Tibial nerve (tissue), 4 donors: ENCODE data around the gene MATN4. TPM values are rescaled to one million over a fixed set of nuclear protein-coding genes. Genes with fewer than 3 reads are reported as not detected.

Experiments
- DNase-seq, 2 donors: peaks; one replicate each; pipeline ENCODE4 v3.0.0-alpha.2; 2019; ENCODE audit warnings: low spot score in 2 of 2
- H3K27ac ChIP-seq, 4 donors: fragments of 200-600 bp; sonication (generic) in 3 of 4; one replicate each; pipeline ENCODE4 v1.5.1; 2017 to 2019; ENCODE audit warnings: mild to moderate bottlenecking in 1 of 4
- H3K27me3 ChIP-seq, 2 donors: fragments of 200-600 bp; sonication (generic) in 1 of 2; one replicate each; pipeline versions ENCODE4 v1.5.1 to v1.6.0; 2017 to 2019
- H3K36me3 ChIP-seq, 3 donors: fragments of 200-600 bp; sonication (generic); one replicate each; pipeline ENCODE4 v1.5.1; 2018 to 2019
- H3K4me1 ChIP-seq, 4 donors: fragments of 200-600 bp; sonication (generic) in 3 of 4; one replicate each; pipeline ENCODE4 v1.5.1; 2017 to 2019
- H3K4me3 ChIP-seq, 4 donors: fragments of 200-600 bp; sonication (generic) in 3 of 4; one replicate each; pipeline ENCODE4 v1.5.1; 2017 to 2019; ENCODE audit warnings: mild to moderate bottlenecking in 1 of 4, moderate library complexity in 1 of 4
- H3K9me3 ChIP-seq, 4 donors: fragments of 200-600 bp; sonication (generic) in 3 of 4; one replicate each; pipeline ENCODE4 v1.5.1; 2017 to 2019
- CTCF ChIP-seq, 5 experiments: fragments of 200-600 bp in 3 of 5; fragments of 450-650 bp in 2 of 5; sonication (generic) in 3 of 5; IDR thresholded peaks; one replicate each; pipeline ENCODE4 v1.5.1; 2016 to 2019; ENCODE audit warnings: antibody characterized with exemption in 5 of 5, mild to moderate bottlenecking in 3 of 5, moderate library complexity in 2 of 5
- EP300 ChIP-seq, 2 donors: sonication (generic); formaldehyde crosslinking; IDR thresholded peaks; one replicate each; pipeline ENCODE4 v1.6.1; 2017; ENCODE audit warnings: antibody characterized with exemption in 2 of 2, mild to moderate bottlenecking in 1 of 2
- POLR2A ChIP-seq, 2 donors: fragments of 450-650 bp; IDR thresholded peaks; one replicate each; pipeline ENCODE4 v1.6.1; 2017; ENCODE audit warnings: antibody characterized with exemption in 2 of 2, mild to moderate bottlenecking in 2 of 2, moderate library complexity in 2 of 2
- WGBS, 2 donors: methylation state at CpG; one replicate each; pipeline ENCODE4 v1.1.5; 2018; 5-methylcytosine and 5-hydroxymethylcytosine counted together
- total RNA-seq, 4 donors: library from RNA; depleted of rRNA; stranded (reverse); fragments of >200 nt; gene quantifications; one replicate each; pipeline ENCODE4 v1.1.0, GENCODE V29; 2016

The MATN4 gene
- total RNA-seq, 4 donors from 2014 or later: not detected

- DNase-seq: no peak
Observed at GRCh38 chr20:45337367-45338120, 29.4 kb upstream of the MATN4 start.

GRCh38 chr20:45336530-45337366 is 28.6 kb upstream of the MATN4 start:
- H3K4me1 ChIP-seq: peaks cover 0 to 69% (median 58%) of the 10 kb centered on the region in 4 donors
- TF ChIP-seq POLR2A (IDR thresholded peaks at IDR 0.05) (no peak), CTCF (IDR thresholded peaks at IDR 0.05) (no peak), EP300 (IDR thresholded peaks at IDR 0.05) (peak in 1 of 2 donors; percentile 50)
- no peak overlapping the region for H3K4me3 ChIP-seq

More at GRCh38 chr20:45337367-45338120, 29.4 kb upstream of the MATN4 start:
- Histone ChIP-seq H3K9me3 (no peaks in the 10 kb centered on the region), H3K27me3 (no peaks in the 10 kb centered on the region), H3K27ac (peak overlapping the region; percentile 64 to 98 (median 90)), H3K4me3 (no peak overlapping the region), H3K36me3 (peaks cover 0 to 19% (median 0%) of the 10 kb centered on the region in 3 donors), H3K4me1 (peaks cover 0 to 77% (median 65%) of the 10 kb centered on the region in 4 donors)
- peak in 1 of 2 donors; percentile 23 for TF ChIP-seq POLR2A (IDR thresholded peaks at IDR 0.05)
- TF ChIP-seq CTCF (IDR thresholded peaks at IDR 0.05): no peak
- TF ChIP-seq EP300 (IDR thresholded peaks at IDR 0.05): peak; percentile 36 to 81
- 12 to 34% methylated on average over 15 of the region's 15 CpGs for WGBS, 2 donors

GRCh38 chr20:45330476-45330875 is 22.4 kb upstream of the MATN4 start:
- 91 to 96% methylated on average over 3 of the region's 3 CpGs for WGBS, 2 donors
- H3K27ac ChIP-seq: no peak overlapping the region
- no peaks in the 10 kb centered on the region for H3K9me3 ChIP-seq
- H3K36me3 ChIP-seq: peaks cover 0 to 83% (median 9%) of the 10 kb centered on the region in 3 donors
- TF ChIP-seq EP300 (IDR thresholded peaks at IDR 0.05) (no peak), CTCF (IDR thresholded peaks at IDR 0.05) (no peak), POLR2A (IDR thresholded peaks at IDR 0.05) (no peak)
- peaks cover 0 to 7% (median 0%) of the 10 kb centered on the region in 4 donors for H3K4me1 ChIP-seq
- H3K27me3 ChIP-seq: no peaks in the 10 kb centered on the region
- no peak overlapping the region for H3K4me3 ChIP-seq
- no peak for DNase-seq

More at GRCh38 chr20:45336530-45337366, 28.6 kb upstream of the MATN4 start:
- Histone ChIP-seq H3K27ac (peak overlapping the region; percentile 64 to 98 (median 90)), H3K36me3 (peaks cover 0 to 27% (median 0%) of the 10 kb centered on the region in 3 donors), H3K27me3 (no peaks in the 10 kb centered on the region), H3K9me3 (no peaks in the 10 kb centered on the region)
- 44 to 60% methylated on average over 11 of the region's 11 CpGs for WGBS, 2 donors
- DNase-seq: no peak

GRCh38 chr20:45329497-45330319 is 21.6 kb upstream of the MATN4 start:
- H3K36me3 ChIP-seq: peaks cover 0 to 83% (median 9%) of the 10 kb centered on the region in 3 donors
- H3K4me1 ChIP-seq: peaks cover 0 to under 1% (median 0%) of the 10 kb centered on the region in 4 donors
- no peak overlapping the region for H3K27ac ChIP-seq
- no peaks in the 10 kb centered on the region for H3K27me3 ChIP-seq
- H3K9me3 ChIP-seq: no peaks in the 10 kb centered on the region
- H3K4me3 ChIP-seq: no peak overlapping the region
- 86 to 90% methylated on average over 7 of the region's 7 CpGs for WGBS, 2 donors
- DNase-seq: no peak
- TF ChIP-seq POLR2A (IDR thresholded peaks at IDR 0.05) (no peak), EP300 (IDR thresholded peaks at IDR 0.05) (no peak), CTCF (IDR thresholded peaks at IDR 0.05) (no peak)
